ENCODE measurements around the gene SNAP91.
"Not testable (repeated sequence)": the region's sequence is repeated elsewhere in the genome, so short reads cannot be mapped to it uniquely, and the experiment has no call there.

Gene SNAP91, protein sequence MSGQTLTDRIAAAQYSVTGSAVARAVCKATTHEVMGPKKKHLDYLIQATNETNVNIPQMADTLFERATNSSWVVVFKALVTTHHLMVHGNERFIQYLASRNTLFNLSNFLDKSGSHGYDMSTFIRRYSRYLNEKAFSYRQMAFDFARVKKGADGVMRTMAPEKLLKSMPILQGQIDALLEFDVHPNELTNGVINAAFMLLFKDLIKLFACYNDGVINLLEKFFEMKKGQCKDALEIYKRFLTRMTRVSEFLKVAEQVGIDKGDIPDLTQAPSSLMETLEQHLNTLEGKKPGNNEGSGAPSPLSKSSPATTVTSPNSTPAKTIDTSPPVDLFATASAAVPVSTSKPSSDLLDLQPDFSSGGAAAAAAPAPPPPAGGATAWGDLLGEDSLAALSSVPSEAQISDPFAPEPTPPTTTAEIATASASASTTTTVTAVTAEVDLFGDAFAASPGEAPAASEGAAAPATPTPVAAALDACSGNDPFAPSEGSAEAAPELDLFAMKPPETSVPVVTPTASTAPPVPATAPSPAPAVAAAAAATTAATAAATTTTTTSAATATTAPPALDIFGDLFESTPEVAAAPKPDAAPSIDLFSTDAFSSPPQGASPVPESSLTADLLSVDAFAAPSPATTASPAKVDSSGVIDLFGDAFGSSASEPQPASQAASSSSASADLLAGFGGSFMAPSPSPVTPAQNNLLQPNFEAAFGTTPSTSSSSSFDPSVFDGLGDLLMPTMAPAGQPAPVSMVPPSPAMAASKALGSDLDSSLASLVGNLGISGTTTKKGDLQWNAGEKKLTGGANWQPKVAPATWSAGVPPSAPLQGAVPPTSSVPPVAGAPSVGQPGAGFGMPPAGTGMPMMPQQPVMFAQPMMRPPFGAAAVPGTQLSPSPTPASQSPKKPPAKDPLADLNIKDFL

DNA sequence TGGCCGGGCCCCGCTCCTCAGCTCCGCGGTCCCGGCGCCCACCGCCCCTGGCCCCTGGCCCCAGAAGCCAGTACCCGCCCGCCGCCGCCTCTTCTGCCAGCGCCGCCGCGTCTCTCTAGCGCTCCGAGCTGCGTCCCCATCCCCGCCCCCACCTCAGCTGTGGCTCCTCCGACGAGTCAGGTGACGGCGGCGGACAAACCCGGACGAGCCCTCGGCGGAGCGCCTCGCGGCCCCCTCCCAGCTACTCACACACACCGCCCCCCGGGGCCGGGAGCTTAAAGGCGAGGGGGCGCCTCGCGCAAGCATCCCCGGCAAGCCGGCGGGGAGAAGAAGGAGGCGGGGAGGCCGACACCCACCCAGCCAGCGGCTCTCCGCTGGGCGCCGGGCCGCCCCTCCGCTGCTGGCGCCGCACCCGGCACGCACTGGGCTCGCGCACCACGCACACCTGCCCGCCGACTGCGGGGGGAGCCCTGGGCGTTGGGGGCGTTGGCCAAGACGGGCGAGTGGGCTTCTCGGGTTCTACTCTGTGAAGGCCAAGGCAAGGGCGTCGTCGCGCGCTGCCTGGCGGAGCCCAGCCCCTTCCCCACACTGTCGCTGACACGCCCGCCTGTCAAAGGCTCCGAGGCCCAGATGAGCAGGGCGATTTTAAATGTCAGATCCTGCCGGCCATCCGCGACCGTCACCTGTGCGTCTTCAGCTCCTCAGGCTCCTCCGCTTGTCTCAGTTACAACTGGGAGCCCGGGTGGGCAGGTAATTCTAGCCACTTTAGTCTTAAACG is at the start of gene SNAP91:
Gene SNAP91, minus strand, starts transcription at position 132 of the 778 bp plus-strand sequence. CDS start 1,174 bp downstream, outside the sequence.
- in situ Hi-C loops (cut with MboI; ENCODE audit: low sequenced_read_pairs): no loop called here

DNA sequence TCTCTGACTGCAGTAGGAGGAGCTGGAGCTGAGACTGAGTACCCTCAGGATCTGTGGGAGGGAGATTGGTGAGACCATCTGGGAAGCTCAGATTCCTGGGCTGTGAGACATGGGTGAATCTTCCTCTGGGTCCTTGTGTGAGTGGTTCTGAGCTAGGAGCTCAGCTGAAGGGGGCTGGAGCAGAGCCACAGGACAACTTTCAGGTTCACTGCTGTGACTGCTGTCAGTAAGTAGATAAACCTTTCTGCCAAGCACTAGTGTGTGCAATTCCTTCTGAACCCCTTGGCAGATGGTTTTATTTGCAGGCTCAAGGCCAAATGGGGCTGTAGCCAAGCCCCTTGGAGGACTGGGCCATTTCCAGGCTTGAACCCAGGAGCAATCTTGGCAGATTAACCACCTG is 49.6 kb upstream of the SNAP91 start:
- in situ Hi-C loops (cut with MboI; ENCODE audit: low sequenced_read_pairs): no loop called here

DNA sequence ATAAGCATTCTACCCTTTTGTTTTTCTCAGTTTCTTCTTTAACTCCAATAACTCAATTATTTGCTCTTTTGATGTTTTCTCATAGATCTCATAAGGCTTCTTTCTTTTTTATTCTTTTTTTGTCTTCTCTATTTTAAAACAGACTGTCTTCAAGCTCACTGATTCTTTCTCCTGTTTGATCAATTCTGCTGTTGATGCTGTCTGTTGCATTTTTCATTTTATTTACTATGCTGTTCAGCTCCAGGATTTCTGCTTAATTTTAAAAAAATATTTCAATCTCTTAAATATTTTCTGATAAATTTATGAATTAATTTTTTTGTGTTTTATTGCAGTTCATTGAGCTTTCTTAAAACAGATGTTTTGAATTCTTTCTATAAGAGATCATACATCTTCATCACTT is 48.1 kb upstream of the SNAP91 start:
- in situ Hi-C loops (cut with MboI; ENCODE audit: low sequenced_read_pairs): no loop called here

DNA sequence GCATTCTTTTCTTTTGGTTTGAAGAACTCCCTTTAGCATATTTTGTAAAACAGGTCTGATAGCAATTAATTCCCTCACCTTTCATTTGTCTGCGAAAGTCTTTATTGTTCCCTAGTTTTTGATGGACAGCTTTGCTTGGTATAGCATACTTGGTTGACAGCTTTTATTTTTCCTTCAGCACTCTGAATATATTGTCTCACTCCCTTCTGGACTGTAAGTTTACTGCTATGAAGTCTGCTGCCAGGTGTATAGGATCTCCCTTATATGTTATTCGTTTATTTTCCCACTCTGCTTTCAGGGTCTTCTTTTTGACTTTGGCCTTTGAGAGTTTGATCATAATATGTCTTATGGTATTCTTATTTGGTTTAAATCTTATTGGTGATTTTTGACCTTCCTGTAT is 47.7 kb upstream of the SNAP91 start:
- in situ Hi-C loops (cut with MboI; ENCODE audit: low sequenced_read_pairs): no loop called here

DNA sequence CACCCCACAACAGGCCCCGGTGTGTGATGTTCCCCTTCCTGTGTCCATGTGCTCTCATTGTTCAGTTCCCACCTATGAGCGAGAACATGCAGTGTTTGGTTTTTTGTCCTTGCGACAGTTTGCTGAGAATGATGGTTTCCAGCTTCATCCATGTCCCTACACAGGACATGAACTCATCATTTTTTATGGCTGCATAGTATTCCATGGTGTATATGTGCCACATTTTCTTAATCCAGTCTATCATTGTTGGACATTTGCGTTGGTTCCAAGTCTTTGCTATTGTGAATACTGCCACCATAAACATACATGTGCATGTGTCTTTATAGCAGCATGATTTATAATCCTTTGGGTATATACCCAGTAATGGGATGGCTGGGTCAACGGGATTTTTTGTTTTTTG is 43.5 kb upstream of the SNAP91 start:
- in situ Hi-C loops (cut with MboI; ENCODE audit: low sequenced_read_pairs): not testable (repeated sequence)

DNA sequence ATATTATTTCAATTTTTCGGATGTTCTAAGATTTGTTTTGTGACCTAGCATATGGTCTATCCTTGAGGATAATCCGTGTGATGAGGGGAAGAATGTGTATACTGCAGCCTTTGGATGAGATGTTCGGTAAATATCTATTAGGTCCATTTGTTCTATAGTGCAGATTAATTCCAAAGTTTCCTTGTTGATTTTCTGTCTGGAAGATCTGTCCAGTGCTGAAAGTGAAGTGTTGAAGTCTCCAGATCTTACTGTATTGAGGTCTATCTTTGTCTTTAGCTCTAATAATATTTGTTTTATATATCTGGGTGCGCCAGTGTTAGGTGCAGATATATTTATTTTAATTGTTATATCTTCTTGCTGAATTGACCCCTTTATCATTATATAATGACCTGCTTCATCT is 32.2 kb upstream of the SNAP91 start:
- in situ Hi-C loops (cut with MboI; ENCODE audit: low sequenced_read_pairs): no loop called here

DNA sequence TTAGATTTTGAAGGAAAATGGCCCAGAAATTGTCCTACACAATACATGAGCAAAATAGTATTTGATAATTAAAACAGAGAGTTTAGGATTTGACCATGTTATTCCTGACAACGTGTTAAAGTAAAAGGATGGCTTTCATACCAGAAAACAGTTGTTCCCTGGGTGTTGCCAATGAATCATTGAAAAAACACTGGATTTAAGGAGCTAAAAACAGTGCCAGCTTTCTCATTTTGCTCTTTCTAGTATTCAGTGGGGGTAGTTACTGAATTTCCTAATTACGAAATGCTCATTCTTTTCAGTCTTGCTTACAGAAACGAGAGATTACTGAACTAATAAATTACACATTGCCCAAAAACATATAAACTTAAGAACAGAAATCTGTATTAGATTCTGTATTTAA is 26.6 kb upstream of the SNAP91 start:
- in situ Hi-C loops (cut with MboI; ENCODE audit: low sequenced_read_pairs): no loop called here

DNA sequence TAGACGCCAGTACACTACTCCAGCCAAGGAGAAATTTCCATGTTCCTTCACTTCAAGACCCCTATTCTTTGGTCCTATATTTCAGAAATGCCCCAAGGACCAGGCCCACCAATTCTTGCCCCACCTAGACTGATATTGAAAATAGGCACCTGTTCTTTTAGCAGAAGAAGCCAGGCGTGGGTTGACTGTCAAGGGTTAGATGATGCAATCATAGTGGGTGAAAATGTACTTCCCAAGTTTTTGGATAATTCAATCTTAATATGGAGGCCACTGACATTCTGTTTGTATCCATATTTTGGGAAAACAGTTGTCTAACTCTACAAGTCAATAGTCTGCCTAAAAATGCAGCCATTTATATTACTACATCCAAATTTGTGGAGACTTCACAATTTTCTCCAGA is 21.0 kb upstream of the SNAP91 start:
- in situ Hi-C loops (cut with MboI; ENCODE audit: low sequenced_read_pairs): no loop called here

DNA sequence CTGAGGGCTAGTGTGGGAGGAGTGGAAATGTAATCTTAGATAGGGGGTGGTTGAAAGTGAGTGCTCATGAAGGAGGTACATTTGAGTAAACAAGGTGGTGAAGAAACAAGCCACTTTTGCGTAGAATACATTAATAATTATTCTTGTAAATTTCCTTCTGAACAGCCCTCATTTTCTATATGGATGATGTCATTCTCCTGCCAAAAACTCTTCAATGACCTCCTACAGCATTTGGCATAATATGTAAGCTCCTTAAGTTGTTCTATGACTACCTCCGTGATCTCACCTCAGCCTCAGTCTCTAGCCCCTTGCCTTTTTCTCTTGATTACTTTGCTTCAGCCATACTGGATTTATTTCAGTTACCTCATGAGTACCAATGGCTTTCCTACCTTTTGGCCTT is 14.0 kb upstream of the SNAP91 start:
- in situ Hi-C loops (cut with MboI; ENCODE audit: low sequenced_read_pairs): no loop called here

DNA sequence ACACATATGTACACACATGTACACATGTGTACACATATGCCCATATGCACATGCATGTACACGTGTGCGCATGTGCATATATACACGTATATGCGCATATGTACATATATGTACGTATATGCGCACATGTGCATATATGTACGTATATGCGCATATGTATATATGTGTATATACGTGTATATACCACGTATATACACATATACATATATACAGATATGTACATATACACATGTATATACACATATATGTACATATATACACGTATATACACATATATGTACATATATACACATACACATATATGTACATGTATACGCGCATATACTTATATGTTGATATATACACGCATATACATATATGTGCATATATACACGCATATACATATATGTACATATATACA is 8.9 kb upstream of the SNAP91 start:
- in situ Hi-C loops (cut with MboI; ENCODE audit: low sequenced_read_pairs): no loop called here

DNA sequence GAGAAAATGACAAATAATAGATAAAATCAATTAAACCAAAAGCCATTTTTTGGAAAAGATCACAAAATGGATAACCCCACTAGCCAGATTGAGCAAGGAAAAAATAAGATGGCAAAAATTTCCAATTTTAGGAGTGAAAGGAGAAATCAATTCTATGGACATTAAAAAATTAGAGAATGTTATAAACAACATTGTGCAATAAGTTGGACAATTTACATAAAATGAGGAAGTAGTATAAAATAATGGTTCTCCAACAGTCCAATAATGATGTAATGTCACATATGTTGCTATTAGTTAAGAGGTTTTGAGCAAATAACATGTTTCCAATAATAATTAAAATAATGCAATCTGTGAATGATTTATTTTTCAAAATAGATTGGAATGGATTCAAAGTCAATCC is 3.1 kb upstream of the SNAP91 start:
- in situ Hi-C loops (cut with MboI; ENCODE audit: low sequenced_read_pairs): no loop called here

DNA sequence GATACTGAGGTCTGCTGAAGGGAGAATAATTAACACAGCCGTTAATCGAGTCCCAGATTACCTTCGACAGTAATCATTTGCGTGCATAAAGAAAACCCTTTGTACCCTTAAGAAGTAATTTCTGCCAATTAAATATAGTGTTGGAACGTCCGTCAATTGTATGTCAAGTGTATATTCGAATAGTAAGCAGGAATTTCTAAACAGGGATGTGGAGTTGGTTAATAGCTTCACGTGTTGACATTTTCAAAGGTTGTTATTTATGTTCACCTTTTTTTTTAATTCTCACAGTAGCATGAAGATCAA is 798 bp upstream of the SNAP91 start:
- in situ Hi-C loops (cut with MboI; ENCODE audit: low sequenced_read_pairs): no loop called here

DNA sequence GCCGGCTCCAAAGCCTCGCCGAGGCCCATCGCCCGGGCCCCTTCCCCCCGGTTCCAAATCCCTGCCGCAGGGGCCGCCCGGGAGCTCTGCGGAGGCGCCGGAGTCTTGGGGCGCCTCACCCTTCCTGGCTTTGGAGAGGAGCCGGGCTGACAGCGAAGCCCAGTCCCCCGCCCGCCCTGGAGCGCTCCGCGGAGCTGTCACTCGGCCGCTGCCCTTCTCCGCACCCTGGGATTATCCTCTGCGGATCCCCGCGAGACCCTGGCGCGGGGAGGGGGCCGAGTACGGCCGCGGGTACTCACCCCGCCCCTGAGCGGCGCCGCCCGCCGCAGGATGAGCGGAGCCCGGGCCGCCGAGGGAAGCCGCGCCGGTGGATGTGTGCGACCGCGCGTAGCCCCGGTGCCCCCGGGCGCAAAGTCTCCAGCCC is 343 bp downstream of the SNAP91 start:
- in situ Hi-C loops (cut with MboI; ENCODE audit: low sequenced_read_pairs): no loop called here

DNA sequence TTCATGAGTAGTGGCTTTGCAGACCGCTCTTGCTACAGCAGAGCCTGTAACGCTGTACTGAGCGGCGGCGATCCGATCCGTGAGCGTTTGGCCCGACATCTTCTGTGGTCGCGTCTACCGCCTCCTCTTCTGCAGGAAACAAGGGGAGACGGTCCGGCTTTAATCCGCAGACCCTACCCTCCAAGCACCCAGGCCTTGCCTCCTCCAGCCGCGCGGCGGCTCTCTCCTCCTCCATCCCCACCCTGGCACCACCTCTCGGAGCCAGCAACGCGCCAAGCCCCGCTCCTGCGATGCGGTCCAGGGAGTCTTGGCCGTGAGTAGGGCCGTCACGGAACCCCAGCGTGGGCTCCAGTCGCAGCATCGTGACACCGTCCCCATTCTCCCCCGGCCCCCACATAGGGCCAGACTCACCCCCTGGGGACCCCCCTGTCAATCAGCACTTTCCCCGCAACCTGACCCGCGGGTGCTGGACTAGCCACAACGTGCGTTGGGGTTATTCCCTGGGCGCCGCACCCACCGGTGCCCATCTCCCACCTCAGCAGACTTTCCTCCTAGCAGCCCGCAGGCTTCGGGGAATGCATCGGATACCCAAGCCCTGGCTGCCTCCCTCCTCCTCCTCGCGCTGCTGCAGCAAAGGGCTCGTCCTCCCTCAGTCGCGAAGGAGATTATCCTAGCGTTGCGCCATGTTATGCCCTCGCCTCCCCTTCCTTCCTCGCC is 914 bp downstream of the SNAP91 start:
- in situ Hi-C loops (cut with MboI; ENCODE audit: low sequenced_read_pairs): no loop called here

DNA sequence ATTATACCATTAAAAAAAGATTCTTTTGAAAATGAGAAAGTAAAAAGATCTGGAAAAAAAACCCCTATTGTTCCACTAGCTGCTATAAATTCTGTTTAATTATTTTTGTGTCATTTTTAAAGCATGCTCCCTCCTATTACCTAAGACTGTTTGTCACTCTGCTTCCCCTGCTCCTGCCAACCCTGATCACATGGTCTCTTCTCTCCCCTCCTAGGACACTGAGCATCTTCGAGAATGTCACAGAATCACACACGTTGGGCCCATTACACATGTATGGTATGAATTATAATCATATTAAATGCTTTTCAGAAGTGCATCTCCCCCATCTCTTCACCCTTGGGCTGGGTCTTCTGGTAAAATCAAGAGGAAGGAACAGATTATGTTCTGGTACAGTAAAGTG is 6.2 kb downstream of the SNAP91 start:
- in situ Hi-C loops (cut with MboI; ENCODE audit: low sequenced_read_pairs): no loop called here

DNA sequence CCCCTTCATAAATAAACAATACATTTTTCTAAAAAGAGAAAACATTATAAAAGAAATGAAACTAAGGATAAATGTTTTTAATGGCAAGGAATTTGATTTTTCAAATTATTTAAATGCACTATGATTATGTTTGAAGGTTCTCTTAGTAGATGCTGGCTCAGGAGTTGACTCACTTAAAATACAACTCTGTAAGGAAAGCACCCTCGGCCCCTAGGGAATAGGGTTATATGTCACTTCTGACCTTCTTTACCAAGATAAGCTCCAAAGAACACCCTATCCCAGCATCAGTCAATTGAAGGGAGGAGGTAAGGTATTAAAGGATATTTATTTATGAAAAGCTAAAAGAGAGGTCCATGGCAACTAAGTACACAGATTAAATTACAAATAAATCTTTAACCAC is 6.8 kb downstream of the SNAP91 start:
- in situ Hi-C loops (cut with MboI; ENCODE audit: low sequenced_read_pairs): no loop called here

DNA sequence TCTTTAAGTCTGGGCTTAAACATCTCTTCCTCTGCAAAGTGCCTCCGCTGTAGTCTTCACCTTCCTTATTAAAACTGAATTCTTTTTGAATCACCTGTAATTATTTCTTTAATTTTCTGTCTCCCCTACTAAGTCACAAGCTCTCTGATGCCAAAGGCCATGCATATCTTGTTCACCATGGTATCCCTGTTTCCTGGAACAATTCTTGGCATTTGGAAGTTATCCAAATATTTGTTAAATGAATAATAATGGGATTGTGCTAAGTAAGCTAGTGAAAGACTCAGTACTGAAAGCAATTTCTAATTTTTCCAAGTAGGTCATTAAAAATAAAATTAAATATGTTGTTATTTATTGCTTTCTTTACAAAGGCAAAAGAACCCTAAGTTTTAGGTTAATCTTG is 12.2 kb downstream of the SNAP91 start:
- in situ Hi-C loops (cut with MboI; ENCODE audit: low sequenced_read_pairs): no loop called here

DNA sequence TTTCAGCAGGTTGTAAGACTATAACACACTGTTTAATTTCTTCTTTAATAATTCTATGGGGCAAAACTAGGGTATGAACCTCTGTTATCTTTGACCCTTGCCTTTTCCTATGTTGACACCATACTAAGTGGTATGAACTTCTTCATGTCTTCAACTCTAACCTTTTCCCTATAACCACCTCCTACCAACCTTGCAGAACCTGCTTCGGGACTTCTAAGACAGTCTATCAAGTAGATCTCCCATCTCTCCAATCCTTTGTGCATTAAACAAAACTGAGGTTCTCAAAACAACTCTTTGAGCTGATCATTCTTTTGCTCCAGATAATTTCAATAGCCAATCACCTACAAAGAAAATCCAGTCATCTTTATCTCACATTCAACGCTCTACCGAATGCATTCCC is 23.4 kb downstream of the SNAP91 start:
- in situ Hi-C loops (cut with MboI; ENCODE audit: low sequenced_read_pairs): no loop called here

DNA sequence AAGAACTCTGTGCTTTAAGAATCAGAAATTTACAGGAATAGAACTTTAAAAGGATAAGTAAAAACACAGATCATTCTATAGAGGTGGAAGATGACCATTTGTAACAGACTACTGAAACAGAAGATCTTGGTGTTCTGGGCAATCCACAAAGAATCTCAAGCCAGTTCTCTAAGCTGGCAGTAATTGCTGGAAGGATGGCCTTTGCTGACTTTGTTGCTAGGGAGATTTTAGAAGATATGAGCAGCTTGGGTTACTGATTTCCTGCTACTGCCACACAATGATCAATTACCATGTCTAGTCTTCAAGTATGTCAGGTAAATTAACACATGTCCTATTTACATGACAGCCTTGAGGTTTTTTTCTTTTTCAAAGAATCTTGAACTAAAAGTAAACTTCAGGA is 31.1 kb downstream of the SNAP91 start:
- in situ Hi-C loops (cut with MboI; ENCODE audit: low sequenced_read_pairs): no loop called here

DNA sequence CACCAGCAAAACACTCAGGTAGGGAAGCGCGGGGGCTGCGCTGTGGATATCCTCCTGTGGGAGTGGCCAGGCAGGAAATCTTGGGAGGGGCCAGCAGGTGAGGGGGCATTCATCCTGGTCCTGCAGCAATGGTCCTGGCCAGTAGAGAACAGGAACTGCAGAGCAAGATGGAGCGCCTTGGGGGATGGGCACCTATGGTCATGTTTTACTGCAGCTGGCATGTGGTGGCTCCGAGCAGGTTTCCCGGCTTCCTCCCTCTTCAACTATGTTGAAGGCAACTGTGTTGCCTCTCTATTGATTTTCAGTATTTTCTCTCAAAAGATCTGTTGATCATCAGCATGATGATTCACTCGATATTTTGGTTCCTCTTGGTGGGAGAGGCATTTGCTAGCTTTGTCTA is 70.9 kb downstream of the SNAP91 start:
- in situ Hi-C loops (cut with MboI; ENCODE audit: low sequenced_read_pairs): no loop called here

DNA sequence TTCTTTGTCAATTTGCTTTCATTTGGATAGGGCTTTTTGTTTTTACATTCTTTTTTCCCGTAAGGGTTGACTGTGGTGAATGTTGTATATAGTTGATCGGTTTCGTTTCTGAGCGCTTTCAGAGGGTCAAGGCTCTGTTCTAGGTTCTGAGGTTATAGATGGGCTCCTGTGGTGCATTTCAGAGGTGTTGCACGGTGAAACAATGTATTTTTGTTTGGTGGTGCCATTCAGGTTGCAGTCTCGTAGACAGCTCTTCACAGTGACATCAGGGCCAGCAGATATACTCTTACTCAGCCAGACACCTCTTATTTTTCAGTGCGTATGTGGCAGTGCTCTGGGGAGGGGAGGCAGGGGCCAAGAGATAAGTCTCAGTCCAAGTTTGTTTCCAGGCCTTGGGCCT is 72.1 kb downstream of the SNAP91 start:
- in situ Hi-C loops (cut with MboI; ENCODE audit: low sequenced_read_pairs): no loop called here
